Trophoblast cell (in vitro differentiated cells and primary cell): ENCODE data around the gene RPSA.

Experiments used
- DNase-seq, 2 donors: peaks; one replicate each; pipeline ENCODE4 v3.0.0-alpha.2; 2016
- H2AFZ ChIP-seq: 2 replicates; pipeline ENCODE4 v1.6.1; 2013; ENCODE audit warnings: low read length, moderate library complexity, mild to moderate bottlenecking; ENCODE audit not compliant: insufficient read depth, poor library complexity
- H2AK5ac ChIP-seq: 2 replicates; pipeline ENCODE4 v1.6.1; 2013; ENCODE audit warnings: mild to moderate bottlenecking, low read length
- H2BK120ac ChIP-seq: 2 replicates; pipeline ENCODE4 v1.6.1; 2013; ENCODE audit warnings: low read length, mild to moderate bottlenecking, moderate library complexity; ENCODE audit not compliant: insufficient read depth, poor library complexity
- H2BK12ac ChIP-seq: 2 replicates; pipeline ENCODE4 v1.6.1; 2013; ENCODE audit warnings: mild to moderate bottlenecking, low read length, moderate library complexity
- H2BK5ac ChIP-seq: 2 replicates; pipeline ENCODE4 v1.6.1; 2013; ENCODE audit warnings: low read length, low read depth, moderate library complexity, mild to moderate bottlenecking; ENCODE audit not compliant: poor library complexity
- H3K14ac ChIP-seq: 2 replicates; pipeline ENCODE4 v1.6.1; 2013; ENCODE audit warnings: mild to moderate bottlenecking, low read length
- H3K18ac ChIP-seq: 2 replicates; pipeline ENCODE4 v1.6.1; 2013; ENCODE audit warnings: mild to moderate bottlenecking, low read length
- H3K23ac ChIP-seq: 2 replicates; pipeline ENCODE4 v1.6.1; 2013; ENCODE audit warnings: low read length
- H3K27ac ChIP-seq: 2 replicates; pipeline ENCODE4 v1.5.1; 2013; ENCODE audit warnings: low read depth, mild to moderate bottlenecking, inconsistent platforms, low read length, moderate library complexity
- H3K27me3 ChIP-seq: 2 replicates; pipeline ENCODE4 v1.6.1; 2013; ENCODE audit warnings: inconsistent platforms, mild to moderate bottlenecking, low read length, moderate library complexity; ENCODE audit not compliant: insufficient read depth
- H3K36me3 ChIP-seq, 2 experiments: 1 replicate in 1 of 2; 2 replicates in 1 of 2; pipeline ENCODE4 v1.6.1; 2013; ENCODE audit warnings: low read length in 2 of 2, mild to moderate bottlenecking in 2 of 2, moderate library complexity in 1 of 2; ENCODE audit not compliant: insufficient read depth in 2 of 2, control insufficient read depth in 1 of 2
- H3K4ac ChIP-seq: 2 replicates; pipeline ENCODE4 v1.6.1; 2013; ENCODE audit warnings: low read depth, mild to moderate bottlenecking, low read length, moderate library complexity
- H3K4me1 ChIP-seq, 2 experiments: 1 replicate in 1 of 2; 2 replicates in 1 of 2; pipeline ENCODE4 v1.6.1; 2013; ENCODE audit warnings: low read length in 2 of 2, mild to moderate bottlenecking in 2 of 2, moderate library complexity in 1 of 2; ENCODE audit not compliant: insufficient read depth in 2 of 2, control insufficient read depth in 1 of 2
- H3K4me2 ChIP-seq: 2 replicates; pipeline ENCODE4 v1.6.1; 2013; ENCODE audit warnings: inconsistent platforms, mild to moderate bottlenecking, low read length, moderate library complexity
- H3K4me3 ChIP-seq: 2 replicates; pipeline ENCODE4 v1.5.1; 2013; ENCODE audit warnings: mild to moderate bottlenecking, low read depth, low read length, inconsistent platforms
- H3K79me1 ChIP-seq: one replicate; pipeline ENCODE4 v1.6.1; 2013; ENCODE audit warnings: low read length
- H3K79me2 ChIP-seq: 2 replicates; pipeline ENCODE4 v1.6.1; 2013; ENCODE audit warnings: low read length, mild to moderate bottlenecking; ENCODE audit not compliant: control insufficient read depth, insufficient read depth, poor library complexity
- H3K9ac ChIP-seq: 2 replicates; pipeline ENCODE4 v1.6.1; 2013; ENCODE audit warnings: mild to moderate bottlenecking, low read length
- H3K9me3 ChIP-seq: 2 replicates; pipeline ENCODE4 v1.6.1; 2013; ENCODE audit warnings: low read depth, mild to moderate bottlenecking, control low read depth, inconsistent platforms, low read length; ENCODE audit not compliant: insufficient read depth
- H4K12ac ChIP-seq: 2 replicates; pipeline ENCODE4 v1.6.1; 2013; ENCODE audit warnings: low read depth, mild to moderate bottlenecking, low read length, moderate library complexity
- H4K8ac ChIP-seq: 2 replicates; pipeline ENCODE4 v1.6.1; 2013; ENCODE audit warnings: low read depth, mild to moderate bottlenecking, low read length, moderate library complexity
- H4K91ac ChIP-seq: one replicate; pipeline ENCODE4 v1.6.1; 2013; ENCODE audit warnings: low read depth, mild to moderate bottlenecking, low read length, moderate library complexity
- WGBS: extraction: QIAGEN DNeasy Blood & Tissue Kit; methylation state at CpG from one replicate; pipeline ENCODE4 v1.1.7; 2013; ENCODE audit warnings: missing lambda C conversion rate; ENCODE audit not compliant: insufficient read length, insufficient coverage; ENCODE audit errors: extremely low coverage; 5-methylcytosine and 5-hydroxymethylcytosine counted together

Gene RPSA

GRCh38 chr3:39435006-39435748 is 28.7 kb downstream of the RPSA start:
- Histone ChIP-seq H4K91ac (no peak overlapping the region), H2AK5ac (no peak overlapping the region), H3K9ac (no peak overlapping the region), H3K18ac (no peak overlapping the region), H3K36me3 (no peaks in the 10 kb centered on the region), H2BK5ac (no peak overlapping the region), H3K27ac (no peak overlapping the region), H3K4ac (no peak overlapping the region), H2BK12ac (no peak overlapping the region), H3K4me3 (no peak overlapping the region), H3K14ac (no peak overlapping the region), H3K9me3 (no peaks in the 10 kb centered on the region), H3K79me2 (no peaks in the 10 kb centered on the region), H3K23ac (no peak overlapping the region), H3K4me1 (peaks cover 3 to 7% of the 10 kb centered on the region in 2 experiments), H4K8ac (no peak overlapping the region), H4K12ac (no peak overlapping the region), H2AFZ (no peak overlapping the region), H3K27me3 (no peaks in the 10 kb centered on the region), H2BK120ac (no peak overlapping the region), H3K4me2 (no peak overlapping the region), H3K79me1 (no peaks in the 10 kb centered on the region)
- WGBS = no CpG with 5 or more reads among the region's 1 CpG
- DNase-seq = no peak

- Histone ChIP-seq H4K8ac (no peak overlapping the region), H3K14ac (no peak overlapping the region), H3K27ac (no peak overlapping the region), H3K27me3 (no peaks in the 10 kb centered on the region), H3K4me1 (peaks cover 3 to 7% of the 10 kb centered on the region in 2 experiments), H4K91ac (no peak overlapping the region), H3K4me2 (no peak overlapping the region), H3K36me3 (no peaks in the 10 kb centered on the region), H2BK5ac (no peak overlapping the region), H2AK5ac (no peak overlapping the region), H2BK120ac (no peak overlapping the region), H2BK12ac (no peak overlapping the region), H3K9me3 (no peaks in the 10 kb centered on the region), H3K9ac (no peak overlapping the region), H3K18ac (no peak overlapping the region), H2AFZ (no peak overlapping the region), H3K4me3 (no peak overlapping the region), H3K79me1 (no peaks in the 10 kb centered on the region), H3K4ac (no peak overlapping the region), H4K12ac (no peak overlapping the region), H3K79me2 (no peaks in the 10 kb centered on the region), H3K23ac (no peak overlapping the region)
- no peak for DNase-seq
- no CpG with 5 or more reads among the region's 4 CpGs for WGBS
Observed at GRCh38 chr3:39438880-39439279, 32.4 kb downstream of the RPSA start.

GRCh38 chr3:39440316-39440715 is 33.8 kb downstream of the RPSA start:
- Histone ChIP-seq H4K91ac (no peak overlapping the region), H3K79me2 (no peaks in the 10 kb centered on the region), H3K27me3 (no peaks in the 10 kb centered on the region), H3K27ac (no peak overlapping the region), H2AFZ (no peak overlapping the region), H3K9ac (no peak overlapping the region), H3K4ac (no peak overlapping the region), H2BK120ac (no peak overlapping the region), H3K14ac (no peak overlapping the region), H2BK5ac (no peak overlapping the region), H3K4me2 (no peak overlapping the region), H3K9me3 (no peaks in the 10 kb centered on the region), H3K79me1 (no peaks in the 10 kb centered on the region), H3K23ac (no peak overlapping the region), H2BK12ac (no peak overlapping the region), H4K8ac (no peak overlapping the region), H3K36me3 (no peaks in the 10 kb centered on the region), H2AK5ac (no peak overlapping the region), H4K12ac (no peak overlapping the region), H3K18ac (no peak overlapping the region), H3K4me1 (peaks cover 0 to under 1% of the 10 kb centered on the region in 2 experiments), H3K4me3 (no peak overlapping the region)
- WGBS = no CpG with 5 or more reads among the region's 8 CpGs
- peak; percentile 77 to 78 for DNase-seq

GRCh38 chr3:39443530-39443929 is 37.0 kb downstream of the RPSA start:
- no CpG with 5 or more reads among the region's 4 CpGs for WGBS
- no peak overlapping the region for H2BK5ac ChIP-seq
- no peaks in the 10 kb centered on the region for H3K4me1 ChIP-seq
- no peak overlapping the region for H3K9ac ChIP-seq
- no peaks in the 10 kb centered on the region for H3K79me2 ChIP-seq
- H3K27me3 ChIP-seq = no peaks in the 10 kb centered on the region
- no peak overlapping the region for H2AFZ ChIP-seq
- H4K91ac ChIP-seq = no peak overlapping the region
- no peak overlapping the region for H3K4me3 ChIP-seq
- no peak overlapping the region for H3K14ac ChIP-seq
- DNase-seq = no peak
- no peak overlapping the region for H3K18ac ChIP-seq
- H2BK120ac ChIP-seq = no peak overlapping the region
- H3K79me1 ChIP-seq = no peaks in the 10 kb centered on the region
- H4K12ac ChIP-seq = no peak overlapping the region
- H3K4me2 ChIP-seq = no peak overlapping the region
- no peaks in the 10 kb centered on the region for H3K36me3 ChIP-seq
- no peak overlapping the region for H3K4ac ChIP-seq
- no peak overlapping the region for H2BK12ac ChIP-seq
- no peak overlapping the region for H3K23ac ChIP-seq
- no peak overlapping the region for H4K8ac ChIP-seq
- no peaks in the 10 kb centered on the region for H3K9me3 ChIP-seq
- H3K27ac ChIP-seq = no peak overlapping the region
- H2AK5ac ChIP-seq = no peak overlapping the region
